Osteoblast (primary cell): Measurements from ENCODE around the gene EMID1. TPM values are rescaled to one million over a fixed set of nuclear protein-coding genes. Genes with fewer than 3 reads are reported as not detected.

Experiments used
- DNase-seq: peaks from one replicate; pipeline ENCODE4 v3.0.0; 2011; ENCODE audit warnings: low spot score, mixed read lengths; ENCODE audit not compliant: insufficient read length; ENCODE audit errors: missing footprints
- H2AFZ ChIP-seq: 2 replicates; pipeline ENCODE4 v1.6.0; 2011; ENCODE audit warnings: mild to moderate bottlenecking, low read length
- H3K27ac ChIP-seq: 2 replicates; pipeline ENCODE4 v1.5.1; 2011; ENCODE audit warnings: mild to moderate bottlenecking, low read depth, low read length, moderate library complexity
- H3K27me3 ChIP-seq: 2 replicates; pipeline ENCODE4 v1.6.0; 2012; ENCODE audit warnings: mild to moderate bottlenecking, control low read depth, inconsistent platforms, low read length, moderate library complexity; ENCODE audit not compliant: insufficient read depth
- H3K36me3 ChIP-seq: 2 replicates; pipeline ENCODE4 v1.5.1; 2011; ENCODE audit warnings: mild to moderate bottlenecking, low read length, control low read depth, moderate library complexity; ENCODE audit not compliant: insufficient read depth
- H3K4me1 ChIP-seq: 2 replicates; pipeline ENCODE4 v1.5.1; 2011; ENCODE audit warnings: mild to moderate bottlenecking, low read length, control low read depth, moderate library complexity; ENCODE audit not compliant: insufficient read depth
- H3K4me2 ChIP-seq: 2 replicates; pipeline ENCODE4 v1.6.0; 2011; ENCODE audit warnings: mild to moderate bottlenecking, low read length; ENCODE audit not compliant: insufficient read depth
- H3K4me3 ChIP-seq: fragments of 200-600 bp; sonication (generic); 3 replicates; pipeline ENCODE4 v1.5.1; 2012; ENCODE audit warnings: mild to moderate bottlenecking, low read length, inconsistent platforms; ENCODE audit not compliant: insufficient read depth
- H3K79me2 ChIP-seq: 2 replicates; pipeline ENCODE4 v1.6.0; 2012; ENCODE audit warnings: mild to moderate bottlenecking, low read length, control low read depth, inconsistent platforms; ENCODE audit not compliant: insufficient read depth
- H3K9me3 ChIP-seq: 2 replicates; pipeline ENCODE4 v1.5.1; 2011; ENCODE audit warnings: low read depth, low read length, control low read depth
- H4K20me1 ChIP-seq: 2 replicates; pipeline ENCODE4 v1.6.0; 2012; ENCODE audit warnings: mild to moderate bottlenecking, low read length, control low read depth; ENCODE audit not compliant: insufficient read depth
- total RNA-seq: library from RNA; depleted of rRNA; stranded (reverse); fragments of >200 nt; gene quantifications from 2 replicates; pipeline ENCODE4 v1.2.3, GENCODE V29; 2012
- TF ChIP-seq, protein P1 (sequence below): IDR thresholded peaks from 2 replicates; pipeline ENCODE4 v1.5.1; 2011; ENCODE audit warnings: mild to moderate bottlenecking, low read depth, low read length, moderate library complexity; ENCODE audit errors: extremely low read depth

The EMID1 gene
- total RNA-seq, 1 donor = under 0.01 TPM

DNA sequence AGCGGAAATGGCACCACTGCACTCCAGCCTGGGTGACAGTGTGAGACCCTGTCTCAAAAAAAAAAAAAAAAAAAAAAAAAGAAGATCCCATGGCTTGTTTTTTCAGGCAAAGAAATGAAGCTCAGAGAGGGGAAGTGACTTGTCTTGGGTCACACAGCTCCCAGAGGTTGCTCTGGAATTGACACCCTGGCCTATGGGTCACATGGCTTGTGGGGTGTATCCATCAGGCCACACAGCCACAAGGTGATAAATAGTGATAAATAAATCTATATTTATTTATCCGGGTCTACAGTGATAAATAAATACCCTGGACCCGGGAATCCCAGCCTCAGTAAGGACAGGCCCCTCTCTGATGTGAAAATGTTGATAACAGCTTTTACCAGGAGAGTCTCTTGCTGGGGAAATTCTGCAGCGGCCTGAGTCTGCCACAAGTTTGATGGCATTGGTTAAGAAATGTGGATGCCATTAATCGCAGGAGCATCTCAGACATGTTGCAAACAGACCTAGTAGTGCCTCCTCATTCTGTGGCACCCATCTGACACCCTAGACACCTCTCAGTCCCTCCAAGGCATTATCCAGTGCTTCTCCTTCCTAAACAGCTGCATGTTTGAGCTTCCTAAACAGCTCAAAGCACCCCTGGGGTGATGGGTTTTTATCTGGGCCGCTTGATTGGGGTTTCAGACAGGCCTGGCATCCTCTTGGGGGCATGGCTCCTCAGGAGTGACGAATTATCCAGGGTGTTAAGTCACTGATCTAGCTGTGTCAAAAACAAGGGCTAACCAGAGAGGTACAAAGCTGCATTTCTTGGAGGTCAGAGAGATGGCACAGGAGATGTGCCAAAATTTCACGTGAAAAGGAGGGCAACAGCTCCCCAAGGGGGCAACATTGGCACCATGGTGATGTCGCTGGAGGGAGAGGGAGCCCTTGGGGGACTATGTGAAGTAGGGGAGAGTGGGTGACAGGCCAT is 1.9 kb upstream of the EMID1 start:
- DNase-seq = peak; percentile 77
- peaks cover 31% of the 10 kb centered on the region for H3K27me3 ChIP-seq
- H3K4me2 ChIP-seq = no peak overlapping the region
- no peaks in the 10 kb centered on the region for H3K79me2 ChIP-seq
- H3K27ac ChIP-seq = no peak overlapping the region
- H3K4me1 ChIP-seq = peaks cover 12% of the 10 kb centered on the region
- TF ChIP-seq, protein P1, sequence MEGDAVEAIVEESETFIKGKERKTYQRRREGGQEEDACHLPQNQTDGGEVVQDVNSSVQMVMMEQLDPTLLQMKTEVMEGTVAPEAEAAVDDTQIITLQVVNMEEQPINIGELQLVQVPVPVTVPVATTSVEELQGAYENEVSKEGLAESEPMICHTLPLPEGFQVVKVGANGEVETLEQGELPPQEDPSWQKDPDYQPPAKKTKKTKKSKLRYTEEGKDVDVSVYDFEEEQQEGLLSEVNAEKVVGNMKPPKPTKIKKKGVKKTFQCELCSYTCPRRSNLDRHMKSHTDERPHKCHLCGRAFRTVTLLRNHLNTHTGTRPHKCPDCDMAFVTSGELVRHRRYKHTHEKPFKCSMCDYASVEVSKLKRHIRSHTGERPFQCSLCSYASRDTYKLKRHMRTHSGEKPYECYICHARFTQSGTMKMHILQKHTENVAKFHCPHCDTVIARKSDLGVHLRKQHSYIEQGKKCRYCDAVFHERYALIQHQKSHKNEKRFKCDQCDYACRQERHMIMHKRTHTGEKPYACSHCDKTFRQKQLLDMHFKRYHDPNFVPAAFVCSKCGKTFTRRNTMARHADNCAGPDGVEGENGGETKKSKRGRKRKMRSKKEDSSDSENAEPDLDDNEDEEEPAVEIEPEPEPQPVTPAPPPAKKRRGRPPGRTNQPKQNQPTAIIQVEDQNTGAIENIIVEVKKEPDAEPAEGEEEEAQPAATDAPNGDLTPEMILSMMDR = no peak
- no peak overlapping the region for H3K4me3 ChIP-seq
- H4K20me1 ChIP-seq = no peaks in the 10 kb centered on the region
- H2AFZ ChIP-seq = no peak overlapping the region
- H3K9me3 ChIP-seq = no peaks in the 10 kb centered on the region
- H3K36me3 ChIP-seq = no peaks in the 10 kb centered on the region

GRCh38 chr22:29204455-29205183 is 1.1 kb upstream of the EMID1 start:
- H3K4me2 ChIP-seq = no peak overlapping the region
- no peaks in the 10 kb centered on the region for H4K20me1 ChIP-seq
- DNase-seq = peak; percentile 79
- no peaks in the 10 kb centered on the region for H3K36me3 ChIP-seq
- no peak overlapping the region for H3K4me3 ChIP-seq
- no peaks in the 10 kb centered on the region for H3K79me2 ChIP-seq
- no peak overlapping the region for H2AFZ ChIP-seq
- peaks cover 31% of the 10 kb centered on the region for H3K27me3 ChIP-seq
- no peaks in the 10 kb centered on the region for H3K9me3 ChIP-seq
- TF ChIP-seq, protein P1 = no peak
- peaks cover 9% of the 10 kb centered on the region for H3K4me1 ChIP-seq
- H3K27ac ChIP-seq = no peak overlapping the region

- H4K20me1 ChIP-seq = no peaks in the 10 kb centered on the region
- peak overlapping the region; percentile 53 for H3K4me2 ChIP-seq
- H2AFZ ChIP-seq = no peak overlapping the region
- TF ChIP-seq, protein P1 = no peak
- no peaks in the 10 kb centered on the region for H3K9me3 ChIP-seq
- no peaks in the 10 kb centered on the region for H3K36me3 ChIP-seq
- H3K27me3 ChIP-seq = peaks cover 31% of the 10 kb centered on the region
- no peak for DNase-seq
- H3K27ac ChIP-seq = no peak overlapping the region
- peak overlapping the region; percentile 51 for H3K4me3 ChIP-seq
- no peaks in the 10 kb centered on the region for H3K79me2 ChIP-seq
- peaks cover 9% of the 10 kb centered on the region for H3K4me1 ChIP-seq
Observed at GRCh38 chr22:29205252-29205593, 473 bp upstream of the EMID1 start.
